ENCODE data around the gene PPTC7. TPM values are rescaled to one million over a fixed set of nuclear protein-coding genes. Genes with fewer than 3 reads are reported as not detected.
"Not testable (repeated sequence)": the region's sequence is repeated elsewhere in the genome, so short reads cannot be mapped to it uniquely, and the experiment has no call there.

The PPTC7 gene
- total RNA-seq, 4 donors from 2014 or later: 25.3 to 36.4 (median 27.1) TPM

DNA sequence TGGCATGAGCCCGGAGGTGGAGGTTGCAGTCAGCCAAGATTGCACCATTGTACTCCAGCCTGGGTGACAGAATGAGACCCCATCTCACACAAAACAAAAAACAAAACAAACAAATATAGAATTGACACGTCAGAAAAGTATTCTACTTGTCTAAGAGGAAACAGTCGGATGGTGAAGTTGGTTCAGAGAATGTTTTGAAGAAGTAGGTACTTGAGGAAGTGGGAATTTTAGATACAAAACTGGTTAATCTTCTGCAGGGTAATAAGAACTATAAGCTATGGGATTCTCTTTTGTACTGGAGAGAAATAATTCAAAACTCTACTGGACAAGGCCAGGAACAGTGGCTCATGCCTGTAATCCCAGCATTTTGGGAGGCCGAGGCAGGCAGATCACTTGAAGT lies 16.2 kb upstream of the PPTC7 start:
- Histone ChIP-seq H3K4me1 (no peaks in the 10 kb centered on the region), H3K27ac (no peak overlapping the region), H3K4me3 (no peak overlapping the region), H3K36me3 (no peaks in the 10 kb centered on the region), H3K9me3 (no peaks in the 10 kb centered on the region), H3K27me3 (no peaks in the 10 kb centered on the region)
- no peak for DNase-seq
- intact Hi-C loops (cut with DNase I; ENCODE audit: low total_unique reads) (no loop called here), in situ Hi-C loops (cut with MboI; ENCODE audit: low pct_ligation_motif_present in 1 of 4, low pct_unique_long_range_greater_than_20kb in 1 of 4, low sequenced_read_pairs in 3 of 4) (loop anchor here in 1 of 4 donors (5.0 kb wide), 1 partner anchor 42 kb away; no protein-coding TSS in a partner anchor)
- WGBS, 2 donors (ENCODE audit: low coverage in 1 of 2): 78 to 79% methylated on average over 4 of the region's 4 CpGs
- TF ChIP-seq CTCF (IDR thresholded peaks at IDR 0.05): no peak
- TF ChIP-seq EP300 (IDR thresholded peaks at IDR 0.05; ENCODE audit: low read depth): no peak
- no peak for TF ChIP-seq POLR2A (IDR thresholded peaks at IDR 0.05)

DNA sequence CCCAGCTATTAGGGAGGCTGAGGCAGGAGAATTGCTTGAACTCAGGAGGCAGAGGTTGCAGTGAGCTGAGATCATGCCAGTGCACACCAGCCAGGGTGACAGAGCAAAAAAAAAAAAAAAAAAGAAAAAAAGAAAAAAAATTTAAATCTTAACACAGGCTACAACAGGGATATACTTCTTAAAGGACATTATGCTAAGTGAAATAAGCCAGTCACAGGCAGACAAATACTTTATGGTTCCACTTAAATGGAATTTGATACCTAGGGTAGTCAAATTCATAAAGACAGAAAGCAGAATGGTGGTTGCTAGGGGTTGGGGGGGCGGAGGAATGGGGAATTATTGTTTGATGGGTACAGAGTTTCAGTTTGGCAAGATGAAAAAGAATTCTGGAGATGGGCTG lies 14.8 kb upstream of the PPTC7 start:
- in situ Hi-C loops (cut with MboI; ENCODE audit: low pct_ligation_motif_present in 1 of 4, low pct_unique_long_range_greater_than_20kb in 1 of 4, low sequenced_read_pairs in 3 of 4): loop anchor here in 1 of 4 donors (5.0 kb wide), 1 partner anchor 41 kb away; no protein-coding TSS in a partner anchor
- WGBS, 2 donors (ENCODE audit: low coverage in 1 of 2): 69 to 89% methylated on average over 1 of the region's 1 CpG
- no peaks in the 10 kb centered on the region for H3K4me1 ChIP-seq

DNA sequence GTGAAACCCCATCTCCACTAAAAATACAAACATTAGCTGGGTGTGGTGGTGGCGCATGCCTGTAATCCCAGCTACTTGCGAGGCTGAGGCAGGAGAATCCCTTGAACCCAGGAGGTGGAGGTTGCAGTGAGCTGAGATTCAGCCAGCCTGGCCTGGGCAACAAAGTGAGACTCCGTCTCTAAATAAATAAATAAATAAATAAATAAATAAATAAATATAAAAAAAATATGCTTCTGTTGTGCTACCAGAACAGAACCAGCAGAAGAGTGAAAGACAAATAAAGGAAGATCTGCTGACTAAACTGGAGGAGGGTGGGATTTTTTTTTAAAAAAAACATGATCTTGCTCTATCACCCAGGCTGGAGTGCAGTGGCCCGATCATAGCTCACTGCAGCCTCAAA lies 9.8 kb upstream of the PPTC7 start:
- 71 to 86% methylated on average over 1 to 4 of the region's 4 CpGs for WGBS, 2 donors (ENCODE audit: low coverage in 1 of 2)
- DNase-seq; H3K9me3 ChIP-seq; H3K36me3 ChIP-seq; H3K4me3 ChIP-seq; H3K27me3 ChIP-seq; in situ Hi-C loops (cut with MboI; ENCODE audit: low pct_ligation_motif_present in 1 of 4, low pct_unique_long_range_greater_than_20kb in 1 of 4, low sequenced_read_pairs in 3 of 4): not testable (repeated sequence)
- intact Hi-C loops (cut with DNase I; ENCODE audit: low total_unique reads): loop anchor here (5.0 kb wide), 1 partner anchor 76 kb away; no protein-coding TSS in a partner anchor
- Histone ChIP-seq H3K4me1 (peaks cover 10 to 22% (median 17%) of the 10 kb centered on the region in 4 donors), H3K27ac (peak overlapping the region in 3 of 4 donors; percentile 18 to 88 (median 75))

More for the DNA sequence above, 14.8 kb upstream of the PPTC7 start:
- H3K9me3 ChIP-seq: no peaks in the 10 kb centered on the region
- TF ChIP-seq POLR2A (IDR thresholded peaks at IDR 0.05) (no peak), EP300 (IDR thresholded peaks at IDR 0.05; ENCODE audit: low read depth) (no peak), POLR2AphosphoS5 (IDR thresholded peaks at IDR 0.05) (no peak), CTCF (IDR thresholded peaks at IDR 0.05) (no peak)
- H3K27ac ChIP-seq: no peak overlapping the region
- H3K4me3 ChIP-seq: no peak overlapping the region
- intact Hi-C loops (cut with DNase I; ENCODE audit: low total_unique reads): no loop called here
- no peaks in the 10 kb centered on the region for H3K27me3 ChIP-seq
- DNase-seq: no peak
- no peaks in the 10 kb centered on the region for H3K36me3 ChIP-seq

DNA sequence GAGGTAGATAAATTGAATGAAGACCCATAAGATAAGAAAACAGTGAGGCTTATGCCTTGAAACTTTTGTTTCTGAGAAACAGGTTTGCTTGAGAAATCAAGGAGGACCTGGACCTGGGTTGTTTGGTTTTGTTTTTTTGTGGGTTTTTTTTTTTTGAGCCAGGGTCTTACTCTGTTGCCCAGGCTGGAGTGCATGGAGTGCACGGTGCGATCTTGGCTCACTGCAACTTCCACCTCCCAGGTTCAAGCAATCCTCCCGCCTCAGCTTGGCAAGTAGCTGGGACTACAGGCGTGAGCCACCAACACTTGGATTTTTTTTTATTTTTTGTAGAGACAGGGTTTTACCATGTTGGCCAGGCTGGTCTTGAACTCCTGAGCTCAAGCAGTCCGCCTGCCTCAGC lies 9.0 kb upstream of the PPTC7 start:
- in situ Hi-C loops (cut with MboI; ENCODE audit: low pct_ligation_motif_present in 1 of 4, low pct_unique_long_range_greater_than_20kb in 1 of 4, low sequenced_read_pairs in 3 of 4): no loop called here
- Histone ChIP-seq H3K9me3 (no peaks in the 10 kb centered on the region), H3K4me1 (peaks cover 10 to 22% (median 17%) of the 10 kb centered on the region in 4 donors), H3K27me3 (no peaks in the 10 kb centered on the region), H3K36me3 (no peaks in the 10 kb centered on the region), H3K27ac (peak overlapping the region; percentile 75 to 88 (median 81)), H3K4me3 (no peak overlapping the region)
- WGBS, 2 donors (ENCODE audit: low coverage in 1 of 2): 40 to 72% methylated on average over 1 to 5 of the region's 5 CpGs
- TF ChIP-seq POLR2AphosphoS5 (IDR thresholded peaks at IDR 0.05): no peak
- TF ChIP-seq CTCF (IDR thresholded peaks at IDR 0.05): no peak
- DNase-seq: no peak
- intact Hi-C loops (cut with DNase I; ENCODE audit: low total_unique reads): loop anchor here (5.0 kb wide), 1 partner anchor 75 kb away; no protein-coding TSS in a partner anchor

GRCh38 chr12:110591451-110592051 lies 8.4 kb upstream of the PPTC7 start:
- no peaks in the 10 kb centered on the region for H3K27me3 ChIP-seq
- 49 to 60% methylated on average over 2 to 7 of the region's 7 CpGs for WGBS, 2 donors (ENCODE audit: low coverage in 1 of 2)
- in situ Hi-C loops (cut with MboI; ENCODE audit: low pct_ligation_motif_present in 1 of 4, low pct_unique_long_range_greater_than_20kb in 1 of 4, low sequenced_read_pairs in 3 of 4) (no loop called here), intact Hi-C loops (cut with DNase I; ENCODE audit: low total_unique reads) (loop anchor here (5.0 kb wide), 1 partner anchor 74 kb away; no protein-coding TSS in a partner anchor)
- peaks cover 10 to 22% (median 17%) of the 10 kb centered on the region in 4 donors for H3K4me1 ChIP-seq
- no peaks in the 10 kb centered on the region for H3K9me3 ChIP-seq
- TF ChIP-seq EP300 (IDR thresholded peaks at IDR 0.05; ENCODE audit: low read depth): no peak
- no peak for TF ChIP-seq POLR2A (IDR thresholded peaks at IDR 0.05)
- no peak for TF ChIP-seq CTCF (IDR thresholded peaks at IDR 0.05)
- TF ChIP-seq POLR2AphosphoS5 (IDR thresholded peaks at IDR 0.05): no peak
- H3K36me3 ChIP-seq: no peaks in the 10 kb centered on the region
- no peak for DNase-seq
- H3K4me3 ChIP-seq: no peak overlapping the region
- H3K27ac ChIP-seq: peak overlapping the region; percentile 75 to 88 (median 81)

All from transverse colon (tissue), 4 donors.